Endodermal cell (in vitro differentiated cells): ENCODE data around the gene PDIA2. TPM values are rescaled to one million over a fixed set of nuclear protein-coding genes. Genes with fewer than 3 reads are reported as not detected.

ENCODE experiments used
- DNase-seq: peaks from one replicate; pipeline ENCODE4 v3.0.0-alpha.2; 2017
- H3K27ac ChIP-seq: 2 replicates; pipeline ENCODE4 v1.5.1; 2013; ENCODE audit warnings: mild to moderate bottlenecking, low read depth, low read length, moderate library complexity
- H3K27me3 ChIP-seq: 2 replicates; pipeline ENCODE4 v1.6.1; 2013; ENCODE audit warnings: mild to moderate bottlenecking, low read length, moderate library complexity; ENCODE audit not compliant: insufficient read depth, control insufficient read depth, poor library complexity, severe bottlenecking
- H3K36me3 ChIP-seq: 2 replicates; pipeline ENCODE4 v1.7.0; 2013; ENCODE audit warnings: mild to moderate bottlenecking, low read length, moderate library complexity; ENCODE audit not compliant: control insufficient read depth, insufficient read depth
- H3K4me1 ChIP-seq: one replicate; pipeline ENCODE4 v1.7.0; 2013; ENCODE audit warnings: low read length; ENCODE audit not compliant: control insufficient read depth, insufficient read depth
- H3K4me3 ChIP-seq: 2 replicates; pipeline ENCODE4 v1.5.1; 2013; ENCODE audit warnings: mild to moderate bottlenecking, low read length, moderate library complexity
- H3K9ac ChIP-seq: 2 replicates; pipeline ENCODE4 v1.6.1; 2013; ENCODE audit warnings: mild to moderate bottlenecking, low read length, moderate library complexity; ENCODE audit not compliant: poor library complexity, severe bottlenecking; ENCODE audit errors: extremely low read depth
- H3K9me3 ChIP-seq: 2 replicates; pipeline ENCODE4 v1.6.1; 2013; ENCODE audit warnings: mild to moderate bottlenecking, low read length, moderate library complexity; ENCODE audit not compliant: control insufficient read depth
- H3K27ac Mint-ChIP-seq: 2 replicates; pipeline ENCODE4 v1.8.0; 2020; ENCODE audit warnings: mixed read lengths
- H3K27me3 Mint-ChIP-seq: 2 replicates; pipeline ENCODE4 v1.8.0; 2021; ENCODE audit warnings: mild to moderate bottlenecking, mixed read lengths; ENCODE audit not compliant: insufficient read depth
- H3K36me3 Mint-ChIP-seq: 2 replicates; pipeline ENCODE4 v1.8.0; 2020; ENCODE audit warnings: low read depth, mixed read lengths
- H3K4me1 Mint-ChIP-seq: 2 replicates; pipeline ENCODE4 v1.8.0; 2020; ENCODE audit warnings: mixed read lengths
- H3K4me3 Mint-ChIP-seq: 2 replicates; pipeline ENCODE4 v1.8.0; 2020; ENCODE audit warnings: mild to moderate bottlenecking, moderate library complexity, mixed read lengths
- H3K9me3 Mint-ChIP-seq: 2 replicates; pipeline ENCODE4 v1.8.0; 2020; ENCODE audit warnings: mild to moderate bottlenecking, mixed read lengths
- CTCF ChIP-seq: fragments of 200-600 bp; sonication (generic); conservative IDR thresholded peaks from 2 replicates; pipeline ENCODE4 v1.5.0; 2021; ENCODE audit warnings: antibody characterized with exemption, mild to moderate bottlenecking
- WGBS, 2 experiments: methylation state at CpG; one replicate each; pipeline versions ENCODE4 v1.1.5 to v1.1.7; 2013; ENCODE audit warnings: missing lambda C conversion rate in 2 of 2, mixed read lengths in 1 of 2; ENCODE audit not compliant: insufficient coverage in 1 of 2, insufficient read length in 1 of 2; 5-methylcytosine and 5-hydroxymethylcytosine counted together
- total RNA-seq, 2 donors: library from RNA; stranded (reverse); fragmentation: NEBNext Ultra II Directional in 1 of 2; extraction: Animal tissue kit (Norgen Biotek cat#: 25700) in 1 of 2; gene quantifications; 2 replicates in 1 of 2; 3 replicates in 1 of 2; pipeline ENCODE4 v1.2.1, GENCODE V29; 2021

Gene PDIA2
- total RNA-seq, 2 donors from 2014 or later: 2.9 to 9.9 TPM

- no peak overlapping the region for H3K4me3 Mint-ChIP-seq
- H3K4me1 ChIP-seq: no peaks in the 10 kb centered on the region
- no peak for DNase-seq
- H3K9ac ChIP-seq: no peak overlapping the region
- no peak overlapping the region for H3K27ac ChIP-seq
- H3K27me3 Mint-ChIP-seq: no peaks in the 10 kb centered on the region
- H3K36me3 Mint-ChIP-seq: peaks cover 35% of the 10 kb centered on the region
- WGBS, 2 experiments: 95% methylated on average over 18 to 29 of the region's 29 CpGs
- no peak overlapping the region for H3K4me3 ChIP-seq
- no peak for TF ChIP-seq CTCF
- no peaks in the 10 kb centered on the region for H3K36me3 ChIP-seq
- H3K9me3 Mint-ChIP-seq: no peaks in the 10 kb centered on the region
- no peaks in the 10 kb centered on the region for H3K4me1 Mint-ChIP-seq
- no peak overlapping the region for H3K27ac Mint-ChIP-seq
- no peaks in the 10 kb centered on the region for H3K27me3 ChIP-seq
- no peaks in the 10 kb centered on the region for H3K9me3 ChIP-seq
Measured at GRCh38 chr16:262121-262745, 20.7 kb upstream of the PDIA2 start.

- H3K27ac ChIP-seq: no peak overlapping the region
- H3K27me3 Mint-ChIP-seq: no peaks in the 10 kb centered on the region
- H3K27ac Mint-ChIP-seq: no peak overlapping the region
- H3K4me3 ChIP-seq: no peak overlapping the region
- H3K36me3 Mint-ChIP-seq: peaks cover 26% of the 10 kb centered on the region
- 97 to 98% methylated on average over 26 to 35 of the region's 35 CpGs for WGBS, 2 experiments
- H3K4me3 Mint-ChIP-seq: no peak overlapping the region
- no peak for DNase-seq
- TF ChIP-seq CTCF: no peak
- H3K9me3 ChIP-seq: no peaks in the 10 kb centered on the region
- no peak overlapping the region for H3K9ac ChIP-seq
- no peaks in the 10 kb centered on the region for H3K36me3 ChIP-seq
- no peaks in the 10 kb centered on the region for H3K9me3 Mint-ChIP-seq
- H3K4me1 ChIP-seq: no peaks in the 10 kb centered on the region
- H3K4me1 Mint-ChIP-seq: no peaks in the 10 kb centered on the region
- no peaks in the 10 kb centered on the region for H3K27me3 ChIP-seq
Measured at GRCh38 chr16:263182-263774, 19.7 kb upstream of the PDIA2 start.

GRCh38 chr16:263944-264343 lies 19.0 kb upstream of the PDIA2 start:
- no peak overlapping the region for H3K9ac ChIP-seq
- H3K36me3 ChIP-seq: no peaks in the 10 kb centered on the region
- peaks cover 25% of the 10 kb centered on the region for H3K36me3 Mint-ChIP-seq
- no peak overlapping the region for H3K27ac ChIP-seq
- no peaks in the 10 kb centered on the region for H3K4me1 Mint-ChIP-seq
- H3K4me3 ChIP-seq: no peak overlapping the region
- 93 to 95% methylated on average over 14 to 17 of the region's 17 CpGs for WGBS, 2 experiments
- no peak for DNase-seq
- TF ChIP-seq CTCF: no peak
- H3K4me3 Mint-ChIP-seq: no peak overlapping the region
- no peaks in the 10 kb centered on the region for H3K4me1 ChIP-seq
- H3K9me3 ChIP-seq: no peaks in the 10 kb centered on the region
- H3K9me3 Mint-ChIP-seq: no peaks in the 10 kb centered on the region
- no peaks in the 10 kb centered on the region for H3K27me3 ChIP-seq
- H3K27me3 Mint-ChIP-seq: no peaks in the 10 kb centered on the region
- no peak overlapping the region for H3K27ac Mint-ChIP-seq
